Stimulated activated CD4-positive, alpha-beta T cell treated with anti-CD3 and anti-CD28 coated beads, Interleukin-4, amount 100 ng/mL, for 1 hour (primary cell): ENCODE results near the gene OTOP3.
"Not testable (repeated sequence)": the region's sequence is repeated elsewhere in the genome, so short reads cannot be mapped to it uniquely, and the experiment has no call there.

Experiments used
- DNase-seq: peaks from one replicate; pipeline ENCODE4 v3.0.0-alpha.2; 2020

Gene OTOP3

GRCh38 chr17:74963656-74964055 is 28.0 kb downstream of the OTOP3 start:
- DNase-seq: no peak

- DNase-seq: no peak
Measured at GRCh38 chr17:74964246-74964761, 28.6 kb downstream of the OTOP3 start.

DNA sequence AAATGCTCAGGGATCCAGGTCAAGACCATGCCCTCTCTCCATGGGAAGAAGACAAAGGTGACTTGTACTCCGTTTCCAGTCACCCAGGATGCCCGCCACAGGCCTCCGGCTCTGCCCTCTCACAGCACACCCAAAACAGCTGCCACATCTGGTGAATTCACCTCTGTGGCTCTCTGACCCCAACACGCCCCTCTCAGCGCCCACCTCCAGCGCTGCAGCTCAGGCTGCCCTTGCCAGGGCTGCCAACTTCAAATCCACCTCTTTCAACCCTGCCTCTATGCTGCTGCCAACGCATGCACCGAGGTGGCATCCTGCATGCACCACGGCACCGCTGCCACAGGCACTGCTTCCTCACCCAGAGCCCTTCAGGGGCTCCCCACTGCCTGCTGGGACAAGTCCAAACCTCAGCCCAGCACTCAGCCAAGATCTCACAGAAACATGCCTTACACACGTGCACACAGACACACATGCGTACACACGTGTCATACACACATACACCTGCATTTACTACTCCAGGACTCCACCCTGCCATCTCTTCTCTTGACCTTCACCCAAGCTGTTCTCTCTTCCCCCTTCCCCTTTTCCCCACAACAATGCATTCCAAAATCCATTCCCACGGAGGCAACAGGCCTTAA is 29.4 kb downstream of the OTOP3 start:
- DNase-seq: no peak

GRCh38 chr17:74968361-74968780 is 32.7 kb downstream of the OTOP3 start:
- no peak for DNase-seq

DNA sequence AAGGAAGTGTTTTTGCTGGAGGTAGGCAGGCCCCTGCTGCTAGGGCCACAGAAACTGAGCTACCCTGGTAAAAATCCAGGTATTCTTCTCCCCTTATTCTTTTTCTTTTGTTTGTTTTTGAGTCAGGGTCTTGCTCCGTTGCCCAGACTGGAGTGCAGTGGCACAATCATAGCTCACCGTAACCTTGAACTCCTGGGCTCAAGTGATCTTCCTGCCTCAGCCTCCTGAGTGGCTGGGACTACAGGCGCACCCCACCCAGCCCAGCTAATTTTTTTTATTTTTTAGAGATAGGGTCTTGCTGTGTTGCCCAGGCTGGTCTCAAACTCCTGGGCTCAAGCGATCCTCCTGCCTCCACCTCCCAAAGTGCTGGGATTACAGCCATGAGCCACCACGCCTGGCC is 33.8 kb downstream of the OTOP3 start:
- not testable (repeated sequence) for DNase-seq

DNA sequence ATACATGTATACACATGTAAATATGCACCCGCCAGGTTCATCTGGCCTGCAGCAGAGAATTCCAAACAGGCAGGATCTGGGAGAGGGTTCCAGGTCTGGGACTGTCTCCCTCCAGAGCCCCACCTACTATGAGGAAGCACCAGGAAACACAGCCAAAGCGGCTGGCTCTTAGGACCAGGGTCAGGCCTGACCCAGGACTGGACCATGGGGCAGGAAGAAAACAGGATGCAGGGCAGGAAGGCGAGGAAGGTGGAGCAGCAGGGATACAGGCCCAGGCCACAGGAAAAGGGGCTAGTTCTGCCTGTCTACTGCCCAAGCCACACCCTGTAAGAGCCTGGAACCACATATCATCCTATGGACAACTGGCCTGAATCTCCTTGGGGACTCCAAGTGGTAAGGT is 34.7 kb downstream of the OTOP3 start:
- no peak for DNase-seq

DNA sequence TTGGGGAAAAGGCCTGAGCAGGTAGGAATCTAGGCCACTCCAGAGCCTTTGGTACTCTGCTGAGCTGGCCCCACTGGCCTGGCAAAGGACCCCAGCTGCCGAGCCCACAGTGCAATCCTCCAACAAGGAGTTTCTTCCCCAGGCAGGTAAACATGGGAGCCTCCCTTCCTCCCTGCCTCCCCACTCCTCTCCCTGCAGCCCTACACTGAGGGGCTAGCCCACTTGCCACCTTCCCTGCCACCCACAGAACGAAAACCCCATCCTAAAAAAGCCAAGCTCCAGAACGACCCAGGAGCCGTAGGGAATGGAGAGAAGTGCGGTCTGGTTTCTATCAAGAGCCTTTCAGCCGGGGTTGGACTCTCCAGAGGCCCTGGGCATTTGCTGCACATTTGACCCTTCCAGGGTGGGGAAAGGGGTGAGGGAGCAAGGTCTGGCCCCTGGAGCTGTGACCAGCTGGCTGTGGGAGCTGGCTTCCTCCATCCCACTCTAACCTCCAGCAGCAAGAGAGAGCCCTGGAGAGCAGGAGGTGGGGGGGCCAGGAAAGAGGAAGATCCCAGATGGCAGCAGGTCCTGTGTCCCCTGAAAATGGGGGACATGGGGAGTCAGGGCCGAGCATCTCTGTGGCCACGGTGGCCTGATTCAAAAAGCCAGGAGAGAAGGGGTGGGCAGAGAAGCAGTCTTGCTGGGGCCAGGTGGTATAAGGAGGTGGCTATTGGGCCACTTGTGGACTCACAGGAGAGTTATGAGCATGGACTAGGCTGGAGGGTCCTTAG is 35.6 kb downstream of the OTOP3 start:
- DNase-seq: no peak

DNA sequence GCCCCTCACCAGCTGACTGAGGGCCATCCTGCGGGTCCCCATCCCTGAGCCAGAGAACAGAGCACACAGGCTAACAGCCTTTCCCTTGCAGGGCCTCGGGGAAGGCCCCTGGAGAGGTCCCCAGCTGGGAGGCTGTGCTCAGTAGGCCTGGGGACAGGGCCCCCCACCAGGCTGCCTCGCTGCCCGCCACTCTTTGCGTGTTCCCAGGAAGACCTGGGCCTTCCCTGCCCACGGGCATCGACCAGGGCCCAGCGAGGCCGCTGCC is 36.1 kb downstream of the OTOP3 start:
- no peak for DNase-seq

- DNase-seq: peak; percentile 82
Measured at GRCh38 chr17:74972107-74972972, 36.6 kb downstream of the OTOP3 start, which contains the start of gene HID1. Gene HID1, minus strand, starts transcription at chr17:74972759. Its CDS starts 103 bp downstream, at chr17:74972656.

DNA sequence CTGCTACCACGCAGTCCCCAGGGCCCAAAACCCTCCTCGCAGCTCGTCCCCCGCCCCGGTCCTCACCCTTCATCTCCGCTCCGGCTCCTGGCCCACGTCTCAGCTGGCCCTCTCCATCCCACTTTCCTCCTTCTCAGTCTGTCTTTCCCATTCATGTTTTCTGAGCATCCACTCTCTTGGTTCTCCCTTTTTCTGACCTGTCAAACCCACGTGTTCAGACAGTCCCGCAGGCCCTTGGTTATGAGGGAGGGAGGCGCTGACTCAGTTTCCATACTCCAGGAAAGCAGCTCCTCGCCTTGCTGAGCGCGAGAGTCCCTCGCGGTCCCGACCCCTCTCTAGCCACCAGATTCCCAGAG is 37.3 kb downstream of the OTOP3 start:
- DNase-seq: no peak

GRCh38 chr17:74975943-74976342 is 40.2 kb downstream of the OTOP3 start:
- no peak for DNase-seq

DNA sequence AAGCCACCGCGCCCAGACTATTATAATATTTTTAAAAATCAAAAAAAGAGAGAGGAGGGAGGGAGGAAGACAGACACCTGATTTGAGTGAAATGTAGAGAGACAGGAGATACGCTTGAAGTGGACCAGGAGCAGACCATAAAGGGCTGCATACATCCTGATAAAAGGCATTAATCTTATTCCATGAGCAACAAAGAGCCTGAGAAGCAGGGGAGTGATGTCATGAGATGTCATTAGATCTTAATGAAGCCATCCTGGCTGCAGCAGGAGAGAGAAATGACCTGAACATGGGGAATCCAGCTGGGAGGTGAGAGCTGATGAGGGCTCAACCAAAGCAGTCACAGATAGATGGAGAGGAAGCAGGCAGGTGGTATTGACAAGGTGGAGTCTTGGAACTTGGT is 42.1 kb downstream of the OTOP3 start:
- no peak for DNase-seq

DNA sequence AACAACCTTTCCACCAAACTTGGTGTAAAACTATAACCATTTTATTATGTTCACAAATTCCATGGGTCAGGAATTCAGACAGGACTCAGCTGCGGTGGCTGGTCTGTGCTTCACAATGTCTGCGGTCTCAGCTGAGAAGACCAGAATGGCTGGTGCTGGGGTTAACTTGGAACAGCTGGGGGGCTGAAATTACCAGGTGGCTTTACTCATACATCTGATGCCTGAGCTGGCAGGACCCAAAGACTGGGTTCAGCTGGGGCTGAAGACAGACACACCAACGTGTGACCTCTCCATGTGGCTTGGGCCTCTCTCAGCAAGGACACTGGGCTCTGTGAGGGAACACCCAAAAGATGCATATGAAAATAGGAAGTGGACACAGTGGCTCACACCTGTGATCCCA is 42.5 kb downstream of the OTOP3 start:
- no peak for DNase-seq

DNA sequence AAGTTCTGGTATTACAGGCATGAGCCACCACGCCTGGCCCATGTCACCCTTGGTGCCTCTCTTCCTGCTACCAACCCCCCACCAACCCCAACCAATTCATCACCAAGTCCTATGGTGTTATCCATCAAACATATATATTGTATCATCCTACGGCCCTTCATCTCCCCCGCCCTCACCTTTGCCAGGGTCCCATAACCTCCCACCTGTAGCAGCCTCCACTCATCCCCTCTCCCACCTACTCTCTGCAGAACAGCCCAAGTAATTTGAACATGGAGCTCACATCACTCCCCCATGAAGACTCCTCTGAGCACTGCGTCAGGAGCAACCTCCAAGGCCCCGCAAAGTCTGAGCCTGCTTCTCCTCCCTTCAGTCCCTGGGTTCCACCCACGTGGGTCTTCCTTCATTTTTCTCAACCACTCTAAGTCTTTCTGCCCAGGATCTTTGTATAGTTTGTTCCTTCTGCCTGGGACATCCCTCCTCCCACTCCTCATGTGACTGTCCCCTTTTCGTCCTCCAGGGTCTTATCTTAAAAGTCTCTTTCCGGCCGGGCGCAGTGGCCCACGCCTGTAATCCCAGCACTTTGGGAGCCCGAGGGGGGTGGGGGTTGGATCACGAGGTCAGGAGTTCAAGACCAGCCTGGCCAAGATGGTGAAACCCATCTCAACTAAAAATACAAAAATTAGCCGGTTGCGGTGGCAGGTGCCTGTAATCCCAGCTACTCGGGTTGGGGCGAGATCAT is 43.9 kb downstream of the OTOP3 start:
- DNase-seq: no peak

DNA sequence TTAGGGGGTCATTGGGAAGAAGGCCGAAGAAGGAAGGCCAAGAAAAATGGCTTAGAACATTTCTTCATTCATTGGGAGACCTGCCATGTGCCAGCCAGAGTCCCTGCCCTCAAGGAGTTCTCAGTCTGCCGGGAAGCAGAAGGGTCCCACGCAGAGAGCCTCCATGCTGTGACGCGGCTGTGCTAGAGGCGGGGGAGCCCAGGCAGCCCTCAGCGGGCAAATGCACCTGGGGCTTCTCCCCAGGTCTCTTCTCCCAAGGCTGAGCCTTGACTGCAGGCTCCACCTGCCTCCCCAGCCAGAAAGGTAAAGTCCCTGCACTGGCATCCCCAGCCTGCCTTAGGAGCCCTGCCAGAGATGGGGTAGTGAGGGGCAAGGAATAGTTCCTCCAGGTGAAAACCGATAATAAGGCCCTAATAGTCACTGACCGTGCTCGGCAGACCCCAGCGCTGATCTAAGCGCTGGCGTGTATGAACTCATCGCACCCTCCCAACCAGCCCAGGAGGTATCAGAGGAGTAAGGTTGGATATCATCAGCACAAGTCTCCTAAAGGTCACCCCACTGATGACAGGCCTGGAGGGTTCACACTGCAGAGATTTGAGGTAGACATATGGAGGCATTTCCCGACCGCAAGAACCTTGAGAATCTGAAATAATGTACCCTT is 45.8 kb downstream of the OTOP3 start:
- no peak for DNase-seq

- DNase-seq: peak; percentile 78
Measured at GRCh38 chr17:74981979-74982662, 46.4 kb downstream of the OTOP3 start.

GRCh38 chr17:74982663-74983313 is 47.1 kb downstream of the OTOP3 start:
- not testable (repeated sequence) for DNase-seq

DNA sequence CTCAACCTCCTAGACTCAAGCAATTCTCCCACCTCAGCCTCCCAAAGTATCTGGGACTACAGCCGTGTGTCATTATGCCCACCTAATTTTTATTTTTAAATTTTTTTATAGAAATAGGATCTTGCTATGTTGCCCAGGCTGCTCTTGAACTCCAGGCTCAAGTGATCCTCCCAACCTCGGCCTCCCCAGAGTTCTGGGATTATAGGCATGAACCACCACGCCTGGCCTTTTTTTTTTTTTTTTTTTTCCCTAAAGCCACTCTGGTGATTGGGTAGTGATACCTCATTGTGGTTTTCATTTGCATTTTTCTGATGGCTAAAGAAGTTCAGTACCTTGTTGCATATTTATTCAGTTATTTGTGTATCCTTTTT is 50.5 kb downstream of the OTOP3 start:
- DNase-seq: no peak

GRCh38 chr17:74987418-74987908 is 51.8 kb downstream of the OTOP3 start, which contains the start of gene CDR2L:
Gene CDR2L, plus strand, starts transcription at chr17:74987632. Its CDS starts 412 bp downstream, at chr17:74988044.
- DNase-seq: peak; percentile 94

- DNase-seq: peak; percentile 20
Measured at GRCh38 chr17:74987909-74988711, 52.4 kb downstream of the OTOP3 start.
